ENCODE measurements around the gene METTL13.

DNA sequence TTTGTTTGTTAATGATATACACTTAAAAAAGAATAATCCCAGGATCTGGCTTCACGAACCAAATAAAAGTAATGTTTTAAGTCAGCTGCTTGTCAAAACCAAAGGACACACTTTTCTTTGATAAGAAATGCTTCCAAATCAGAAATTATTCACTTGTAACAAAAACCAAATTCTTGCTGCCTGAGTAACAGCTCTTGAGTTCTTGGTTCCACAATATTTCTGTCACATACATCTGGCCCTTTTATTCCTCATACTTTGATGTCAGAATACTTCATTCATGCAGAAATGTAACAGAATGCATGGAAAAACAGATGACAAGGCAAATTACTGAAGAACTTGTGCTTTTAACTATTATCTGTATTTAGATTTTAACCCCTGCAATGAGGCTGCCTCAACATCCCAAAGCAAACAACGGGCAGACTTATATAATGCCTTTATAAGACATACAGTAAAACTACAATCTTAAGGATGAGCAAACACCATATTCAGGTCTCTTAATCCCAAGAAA is 41.0 kb upstream of the METTL13 start:
- TF ChIP-seq, protein P1, sequence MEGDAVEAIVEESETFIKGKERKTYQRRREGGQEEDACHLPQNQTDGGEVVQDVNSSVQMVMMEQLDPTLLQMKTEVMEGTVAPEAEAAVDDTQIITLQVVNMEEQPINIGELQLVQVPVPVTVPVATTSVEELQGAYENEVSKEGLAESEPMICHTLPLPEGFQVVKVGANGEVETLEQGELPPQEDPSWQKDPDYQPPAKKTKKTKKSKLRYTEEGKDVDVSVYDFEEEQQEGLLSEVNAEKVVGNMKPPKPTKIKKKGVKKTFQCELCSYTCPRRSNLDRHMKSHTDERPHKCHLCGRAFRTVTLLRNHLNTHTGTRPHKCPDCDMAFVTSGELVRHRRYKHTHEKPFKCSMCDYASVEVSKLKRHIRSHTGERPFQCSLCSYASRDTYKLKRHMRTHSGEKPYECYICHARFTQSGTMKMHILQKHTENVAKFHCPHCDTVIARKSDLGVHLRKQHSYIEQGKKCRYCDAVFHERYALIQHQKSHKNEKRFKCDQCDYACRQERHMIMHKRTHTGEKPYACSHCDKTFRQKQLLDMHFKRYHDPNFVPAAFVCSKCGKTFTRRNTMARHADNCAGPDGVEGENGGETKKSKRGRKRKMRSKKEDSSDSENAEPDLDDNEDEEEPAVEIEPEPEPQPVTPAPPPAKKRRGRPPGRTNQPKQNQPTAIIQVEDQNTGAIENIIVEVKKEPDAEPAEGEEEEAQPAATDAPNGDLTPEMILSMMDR (IDR thresholded peaks at IDR 0.05): no peak
- TF ChIP-seq ZNF302 (CRISPR knock-in tag; IDR thresholded peaks at IDR 0.05) (no peak), SMC3 (IDR thresholded peaks at IDR 0.05) (no peak), POLR2A (IDR thresholded peaks at IDR 0.05; ENCODE audit: low read length) (no peak), JUN (IDR thresholded peaks at IDR 0.05) (no peak), CHD2 (IDR thresholded peaks at IDR 0.05; ENCODE audit: low read length, partially characterized antibody) (no peak), EP300 (IDR thresholded peaks at IDR 0.05) (no peak), RAD21 (conservative IDR thresholded peaks at IDR 0.05 in 1 of 2, IDR thresholded peaks at IDR 0.05 in 1 of 2) (no peak), RCOR1 (IDR thresholded peaks at IDR 0.05; ENCODE audit: low read depth, low read length) (no peak)
- TF ChIP-seq, protein P2, sequence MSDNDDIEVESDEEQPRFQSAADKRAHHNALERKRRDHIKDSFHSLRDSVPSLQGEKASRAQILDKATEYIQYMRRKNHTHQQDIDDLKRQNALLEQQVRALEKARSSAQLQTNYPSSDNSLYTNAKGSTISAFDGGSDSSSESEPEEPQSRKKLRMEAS (IDR thresholded peaks at IDR 0.05): no peak
- TF ChIP-seq, protein P3, sequence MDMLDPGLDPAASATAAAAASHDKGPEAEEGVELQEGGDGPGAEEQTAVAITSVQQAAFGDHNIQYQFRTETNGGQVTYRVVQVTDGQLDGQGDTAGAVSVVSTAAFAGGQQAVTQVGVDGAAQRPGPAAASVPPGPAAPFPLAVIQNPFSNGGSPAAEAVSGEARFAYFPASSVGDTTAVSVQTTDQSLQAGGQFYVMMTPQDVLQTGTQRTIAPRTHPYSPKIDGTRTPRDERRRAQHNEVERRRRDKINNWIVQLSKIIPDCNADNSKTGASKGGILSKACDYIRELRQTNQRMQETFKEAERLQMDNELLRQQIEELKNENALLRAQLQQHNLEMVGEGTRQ (IDR thresholded peaks at IDR 0.05): no peak
- TF ChIP-seq, protein P4, sequence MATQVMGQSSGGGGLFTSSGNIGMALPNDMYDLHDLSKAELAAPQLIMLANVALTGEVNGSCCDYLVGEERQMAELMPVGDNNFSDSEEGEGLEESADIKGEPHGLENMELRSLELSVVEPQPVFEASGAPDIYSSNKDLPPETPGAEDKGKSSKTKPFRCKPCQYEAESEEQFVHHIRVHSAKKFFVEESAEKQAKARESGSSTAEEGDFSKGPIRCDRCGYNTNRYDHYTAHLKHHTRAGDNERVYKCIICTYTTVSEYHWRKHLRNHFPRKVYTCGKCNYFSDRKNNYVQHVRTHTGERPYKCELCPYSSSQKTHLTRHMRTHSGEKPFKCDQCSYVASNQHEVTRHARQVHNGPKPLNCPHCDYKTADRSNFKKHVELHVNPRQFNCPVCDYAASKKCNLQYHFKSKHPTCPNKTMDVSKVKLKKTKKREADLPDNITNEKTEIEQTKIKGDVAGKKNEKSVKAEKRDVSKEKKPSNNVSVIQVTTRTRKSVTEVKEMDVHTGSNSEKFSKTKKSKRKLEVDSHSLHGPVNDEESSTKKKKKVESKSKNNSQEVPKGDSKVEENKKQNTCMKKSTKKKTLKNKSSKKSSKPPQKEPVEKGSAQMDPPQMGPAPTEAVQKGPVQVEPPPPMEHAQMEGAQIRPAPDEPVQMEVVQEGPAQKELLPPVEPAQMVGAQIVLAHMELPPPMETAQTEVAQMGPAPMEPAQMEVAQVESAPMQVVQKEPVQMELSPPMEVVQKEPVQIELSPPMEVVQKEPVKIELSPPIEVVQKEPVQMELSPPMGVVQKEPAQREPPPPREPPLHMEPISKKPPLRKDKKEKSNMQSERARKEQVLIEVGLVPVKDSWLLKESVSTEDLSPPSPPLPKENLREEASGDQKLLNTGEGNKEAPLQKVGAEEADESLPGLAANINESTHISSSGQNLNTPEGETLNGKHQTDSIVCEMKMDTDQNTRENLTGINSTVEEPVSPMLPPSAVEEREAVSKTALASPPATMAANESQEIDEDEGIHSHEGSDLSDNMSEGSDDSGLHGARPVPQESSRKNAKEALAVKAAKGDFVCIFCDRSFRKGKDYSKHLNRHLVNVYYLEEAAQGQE (IDR thresholded peaks at IDR 0.05): no peak
